ENCODE measurements around the gene KLHL18. TPM values are rescaled to one million over a fixed set of nuclear protein-coding genes. Genes with fewer than 3 reads are reported as not detected.

KLHL18 gene
- total and polyA plus RNA-seq, 4 donors, result 3.5 to 12.6 (median 10.3) TPM

DNA sequence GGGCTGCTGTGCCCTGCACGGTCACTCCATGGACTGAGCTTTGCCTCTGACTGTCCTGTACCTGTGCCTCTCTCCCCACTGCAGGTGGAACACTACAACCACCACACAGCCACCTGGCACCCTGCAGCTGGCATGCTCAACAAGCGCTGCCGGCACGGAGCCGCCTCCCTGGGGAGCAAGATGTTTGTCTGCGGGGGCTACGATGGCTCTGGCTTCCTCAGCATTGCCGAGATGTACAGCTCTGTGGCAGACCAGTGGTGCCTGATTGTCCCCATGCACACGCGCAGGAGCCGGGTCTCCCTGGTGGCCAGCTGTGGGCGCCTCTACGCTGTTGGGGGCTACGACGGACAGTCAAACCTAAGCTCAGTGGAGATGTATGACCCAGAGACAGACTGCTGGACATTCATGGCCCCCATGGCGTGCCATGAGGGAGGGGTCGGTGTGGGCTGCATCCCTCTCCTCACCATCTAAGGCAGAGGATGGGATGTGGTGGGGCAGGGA is 60.8 kb downstream of the KLHL18 start:
- 96% methylated on average over 17 of the region's 17 CpGs for WGBS
- DNase-seq (ENCODE audit: low spot score), result no peak
- Histone ChIP-seq H3K36me3 (ENCODE audit: control insufficient read depth in 4 of 4, insufficient read depth in 3 of 4, low read depth in 1 of 4, low read length in 3 of 4) (peaks cover 6 to 18% (median 13%) of the 10 kb centered on the region in 4 donors), H3K9me3 (ENCODE audit: control insufficient read depth in 4 of 4, low read length in 3 of 4) (no peaks in the 10 kb centered on the region), H3K9ac (ENCODE audit: low read depth in 1 of 2, low read length in 2 of 2) (no peak overlapping the region), H3K4me1 (ENCODE audit: control insufficient read depth in 4 of 4, insufficient read depth in 4 of 4, low read length in 3 of 4) (peaks cover 0 to 14% (median 12%) of the 10 kb centered on the region in 4 donors), H3K27ac (ENCODE audit: low read depth in 1 of 2, low read length in 2 of 2) (no peak overlapping the region), H3K27me3 (ENCODE audit: control insufficient read depth in 4 of 4, insufficient read depth in 4 of 4, low read length in 3 of 4) (no peaks in the 10 kb centered on the region), H3K4me3 (ENCODE audit: low read depth in 1 of 3, low read length in 3 of 3) (no peak overlapping the region)
- TF ChIP-seq EGR1 (IDR thresholded peaks at IDR 0.05; ENCODE audit: low read depth in 2 of 2), result no peak
- TF ChIP-seq, protein P1, sequence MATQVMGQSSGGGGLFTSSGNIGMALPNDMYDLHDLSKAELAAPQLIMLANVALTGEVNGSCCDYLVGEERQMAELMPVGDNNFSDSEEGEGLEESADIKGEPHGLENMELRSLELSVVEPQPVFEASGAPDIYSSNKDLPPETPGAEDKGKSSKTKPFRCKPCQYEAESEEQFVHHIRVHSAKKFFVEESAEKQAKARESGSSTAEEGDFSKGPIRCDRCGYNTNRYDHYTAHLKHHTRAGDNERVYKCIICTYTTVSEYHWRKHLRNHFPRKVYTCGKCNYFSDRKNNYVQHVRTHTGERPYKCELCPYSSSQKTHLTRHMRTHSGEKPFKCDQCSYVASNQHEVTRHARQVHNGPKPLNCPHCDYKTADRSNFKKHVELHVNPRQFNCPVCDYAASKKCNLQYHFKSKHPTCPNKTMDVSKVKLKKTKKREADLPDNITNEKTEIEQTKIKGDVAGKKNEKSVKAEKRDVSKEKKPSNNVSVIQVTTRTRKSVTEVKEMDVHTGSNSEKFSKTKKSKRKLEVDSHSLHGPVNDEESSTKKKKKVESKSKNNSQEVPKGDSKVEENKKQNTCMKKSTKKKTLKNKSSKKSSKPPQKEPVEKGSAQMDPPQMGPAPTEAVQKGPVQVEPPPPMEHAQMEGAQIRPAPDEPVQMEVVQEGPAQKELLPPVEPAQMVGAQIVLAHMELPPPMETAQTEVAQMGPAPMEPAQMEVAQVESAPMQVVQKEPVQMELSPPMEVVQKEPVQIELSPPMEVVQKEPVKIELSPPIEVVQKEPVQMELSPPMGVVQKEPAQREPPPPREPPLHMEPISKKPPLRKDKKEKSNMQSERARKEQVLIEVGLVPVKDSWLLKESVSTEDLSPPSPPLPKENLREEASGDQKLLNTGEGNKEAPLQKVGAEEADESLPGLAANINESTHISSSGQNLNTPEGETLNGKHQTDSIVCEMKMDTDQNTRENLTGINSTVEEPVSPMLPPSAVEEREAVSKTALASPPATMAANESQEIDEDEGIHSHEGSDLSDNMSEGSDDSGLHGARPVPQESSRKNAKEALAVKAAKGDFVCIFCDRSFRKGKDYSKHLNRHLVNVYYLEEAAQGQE (IDR thresholded peaks at IDR 0.05), result no peak
- TF ChIP-seq, protein P2, sequence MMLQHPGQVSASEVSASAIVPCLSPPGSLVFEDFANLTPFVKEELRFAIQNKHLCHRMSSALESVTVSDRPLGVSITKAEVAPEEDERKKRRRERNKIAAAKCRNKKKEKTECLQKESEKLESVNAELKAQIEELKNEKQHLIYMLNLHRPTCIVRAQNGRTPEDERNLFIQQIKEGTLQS (IDR thresholded peaks at IDR 0.05), result no peak
- TF ChIP-seq, protein P3, sequence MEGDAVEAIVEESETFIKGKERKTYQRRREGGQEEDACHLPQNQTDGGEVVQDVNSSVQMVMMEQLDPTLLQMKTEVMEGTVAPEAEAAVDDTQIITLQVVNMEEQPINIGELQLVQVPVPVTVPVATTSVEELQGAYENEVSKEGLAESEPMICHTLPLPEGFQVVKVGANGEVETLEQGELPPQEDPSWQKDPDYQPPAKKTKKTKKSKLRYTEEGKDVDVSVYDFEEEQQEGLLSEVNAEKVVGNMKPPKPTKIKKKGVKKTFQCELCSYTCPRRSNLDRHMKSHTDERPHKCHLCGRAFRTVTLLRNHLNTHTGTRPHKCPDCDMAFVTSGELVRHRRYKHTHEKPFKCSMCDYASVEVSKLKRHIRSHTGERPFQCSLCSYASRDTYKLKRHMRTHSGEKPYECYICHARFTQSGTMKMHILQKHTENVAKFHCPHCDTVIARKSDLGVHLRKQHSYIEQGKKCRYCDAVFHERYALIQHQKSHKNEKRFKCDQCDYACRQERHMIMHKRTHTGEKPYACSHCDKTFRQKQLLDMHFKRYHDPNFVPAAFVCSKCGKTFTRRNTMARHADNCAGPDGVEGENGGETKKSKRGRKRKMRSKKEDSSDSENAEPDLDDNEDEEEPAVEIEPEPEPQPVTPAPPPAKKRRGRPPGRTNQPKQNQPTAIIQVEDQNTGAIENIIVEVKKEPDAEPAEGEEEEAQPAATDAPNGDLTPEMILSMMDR (IDR thresholded peaks at IDR 0.05; ENCODE audit: low read depth, low read length, missing input control), result no peak
- no peak for TF ChIP-seq YY1 (IDR thresholded peaks at IDR 0.05)
- no peak for TF ChIP-seq NR2F2 (IDR thresholded peaks at IDR 0.05)
- no peak for TF ChIP-seq SP1 (IDR thresholded peaks at IDR 0.05)
- TF ChIP-seq, protein P4, sequence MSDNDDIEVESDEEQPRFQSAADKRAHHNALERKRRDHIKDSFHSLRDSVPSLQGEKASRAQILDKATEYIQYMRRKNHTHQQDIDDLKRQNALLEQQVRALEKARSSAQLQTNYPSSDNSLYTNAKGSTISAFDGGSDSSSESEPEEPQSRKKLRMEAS (IDR thresholded peaks at IDR 0.05), result no peak
- TF ChIP-seq FOXA2 (IDR thresholded peaks at IDR 0.05), result no peak
- no peak for TF ChIP-seq RXRA (IDR thresholded peaks at IDR 0.05)
- TF ChIP-seq HNF4G (IDR thresholded peaks at IDR 0.05), result no peak
- TF ChIP-seq TAF1 (conservative IDR thresholded peaks at IDR 0.05), result no peak
- no peak for TF ChIP-seq FOXA1 (IDR thresholded peaks at IDR 0.05)
- TF ChIP-seq GABPA (IDR thresholded peaks at IDR 0.05 in 1 of 2, conservative IDR thresholded peaks at IDR 0.05 in 1 of 2), result no peak
- no peak for TF ChIP-seq JUND (IDR thresholded peaks at IDR 0.05)
- no peak for TF ChIP-seq HNF4A (conservative IDR thresholded peaks at IDR 0.05)
- no peak for TF ChIP-seq RAD21 (IDR thresholded peaks at IDR 0.05)

DNA sequence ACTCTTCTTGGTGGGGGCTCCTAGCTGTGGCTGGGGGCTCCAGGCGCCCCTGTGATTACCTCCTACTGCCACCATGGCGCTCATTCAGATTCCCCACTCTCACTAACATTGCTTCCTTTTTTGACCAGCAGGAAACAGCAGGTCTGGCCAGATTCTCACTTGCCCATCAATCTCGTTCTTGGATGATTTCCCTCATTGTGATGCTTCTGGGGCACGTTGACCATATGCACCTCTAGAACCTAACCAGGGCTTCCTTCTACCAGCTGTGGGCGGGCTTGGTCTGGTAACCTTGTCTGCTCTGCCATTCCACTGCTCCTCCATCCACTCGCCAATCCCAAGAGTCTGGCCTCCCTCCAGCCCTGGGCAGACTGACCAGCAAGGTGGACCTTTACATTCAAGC is 62.2 kb downstream of the KLHL18 start:
- Histone ChIP-seq H3K9ac (ENCODE audit: low read depth in 1 of 2, low read length in 2 of 2) (no peak overlapping the region), H3K9me3 (ENCODE audit: control insufficient read depth in 4 of 4, low read length in 3 of 4) (no peaks in the 10 kb centered on the region), H3K4me3 (ENCODE audit: low read depth in 1 of 3, low read length in 3 of 3) (no peak overlapping the region), H3K27me3 (ENCODE audit: control insufficient read depth in 4 of 4, insufficient read depth in 4 of 4, low read length in 3 of 4) (no peaks in the 10 kb centered on the region), H3K27ac (ENCODE audit: low read depth in 1 of 2, low read length in 2 of 2) (no peak overlapping the region), H3K4me1 (ENCODE audit: control insufficient read depth in 4 of 4, insufficient read depth in 4 of 4, low read length in 3 of 4) (peaks cover 0 to 14% (median 12%) of the 10 kb centered on the region in 4 donors), H3K36me3 (ENCODE audit: control insufficient read depth in 4 of 4, insufficient read depth in 3 of 4, low read depth in 1 of 4, low read length in 3 of 4) (peaks cover 6 to 15% (median 10%) of the 10 kb centered on the region in 4 donors)
- no peak for TF ChIP-seq TAF1 (conservative IDR thresholded peaks at IDR 0.05)
- no peak for TF ChIP-seq HNF4G (IDR thresholded peaks at IDR 0.05)
- no peak for TF ChIP-seq YY1 (IDR thresholded peaks at IDR 0.05)
- TF ChIP-seq RAD21 (IDR thresholded peaks at IDR 0.05), result no peak
- no peak for TF ChIP-seq SP1 (IDR thresholded peaks at IDR 0.05)
- no peak for TF ChIP-seq GABPA (IDR thresholded peaks at IDR 0.05 in 1 of 2, conservative IDR thresholded peaks at IDR 0.05 in 1 of 2)
- TF ChIP-seq, protein P5, sequence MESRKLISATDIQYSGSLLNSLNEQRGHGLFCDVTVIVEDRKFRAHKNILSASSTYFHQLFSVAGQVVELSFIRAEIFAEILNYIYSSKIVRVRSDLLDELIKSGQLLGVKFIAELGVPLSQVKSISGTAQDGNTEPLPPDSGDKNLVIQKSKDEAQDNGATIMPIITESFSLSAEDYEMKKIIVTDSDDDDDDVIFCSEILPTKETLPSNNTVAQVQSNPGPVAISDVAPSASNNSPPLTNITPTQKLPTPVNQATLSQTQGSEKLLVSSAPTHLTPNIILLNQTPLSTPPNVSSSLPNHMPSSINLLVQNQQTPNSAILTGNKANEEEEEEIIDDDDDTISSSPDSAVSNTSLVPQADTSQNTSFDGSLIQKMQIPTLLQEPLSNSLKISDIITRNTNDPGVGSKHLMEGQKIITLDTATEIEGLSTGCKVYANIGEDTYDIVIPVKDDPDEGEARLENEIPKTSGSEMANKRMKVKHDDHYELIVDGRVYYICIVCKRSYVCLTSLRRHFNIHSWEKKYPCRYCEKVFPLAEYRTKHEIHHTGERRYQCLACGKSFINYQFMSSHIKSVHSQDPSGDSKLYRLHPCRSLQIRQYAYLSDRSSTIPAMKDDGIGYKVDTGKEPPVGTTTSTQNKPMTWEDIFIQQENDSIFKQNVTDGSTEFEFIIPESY (IDR thresholded peaks at IDR 0.05), result no peak
- 90% methylated on average over 6 of the region's 6 CpGs for WGBS
- no peak for DNase-seq (ENCODE audit: low spot score)

All from liver (tissue), 9 donors.